Measurements from ENCODE around the gene UNK.
"Not testable (repeated sequence)": the region's sequence is repeated elsewhere in the genome, so short reads cannot be mapped to it uniquely, and the experiment has no call there.

UNK gene

DNA sequence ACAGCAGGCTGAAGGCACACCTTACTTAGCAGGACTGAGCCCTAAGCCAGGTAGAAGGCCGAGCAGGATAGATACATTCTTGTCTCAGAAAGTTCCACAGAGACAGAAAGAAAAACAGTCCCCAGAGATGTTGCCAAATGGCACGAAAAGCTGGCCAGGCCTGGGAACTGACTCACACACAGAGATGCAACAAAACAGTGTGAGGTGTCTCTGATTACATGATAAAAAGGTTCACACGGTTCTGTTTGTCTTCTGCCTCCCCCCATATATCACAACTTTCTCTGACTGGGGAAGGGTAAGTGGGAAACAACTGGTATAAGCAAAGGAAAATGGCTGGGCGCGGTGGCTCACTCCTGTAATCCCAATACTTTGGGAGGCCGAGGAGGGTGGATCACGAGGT, 68.8 kb downstream of the UNK start:
- no peak for DNase-seq

DNA sequence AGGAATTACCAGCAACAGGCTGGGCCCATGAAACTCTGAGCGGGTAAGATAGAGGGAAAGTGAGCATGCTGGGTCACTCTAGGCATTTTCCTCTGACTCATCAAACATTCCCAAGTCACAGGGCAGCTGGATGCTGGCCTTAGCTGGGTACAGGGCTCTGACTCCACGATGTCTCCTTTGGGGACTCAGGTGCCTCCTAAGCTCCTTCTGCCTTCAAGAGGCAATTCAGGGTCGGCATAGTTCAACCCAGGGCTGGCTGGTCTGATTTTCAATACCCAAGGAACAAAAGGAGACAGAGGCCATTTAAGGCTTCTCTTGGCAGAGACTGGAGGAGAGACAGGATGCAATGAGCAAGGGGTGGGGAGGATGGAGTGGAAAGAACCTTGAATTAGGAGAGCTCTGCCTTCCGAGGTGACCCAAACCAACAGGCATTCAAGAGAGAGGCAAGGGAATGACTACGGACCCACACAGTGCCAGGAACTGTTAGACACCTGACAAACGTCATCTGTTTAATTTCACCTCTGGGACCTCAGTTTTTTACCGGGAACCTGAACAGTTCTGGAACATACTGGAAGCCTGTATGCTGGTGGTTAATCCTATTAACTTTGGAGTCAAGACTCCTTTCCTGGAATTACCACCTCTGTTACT, 69.6 kb downstream of the UNK start:
- DNase-seq: no peak

DNA sequence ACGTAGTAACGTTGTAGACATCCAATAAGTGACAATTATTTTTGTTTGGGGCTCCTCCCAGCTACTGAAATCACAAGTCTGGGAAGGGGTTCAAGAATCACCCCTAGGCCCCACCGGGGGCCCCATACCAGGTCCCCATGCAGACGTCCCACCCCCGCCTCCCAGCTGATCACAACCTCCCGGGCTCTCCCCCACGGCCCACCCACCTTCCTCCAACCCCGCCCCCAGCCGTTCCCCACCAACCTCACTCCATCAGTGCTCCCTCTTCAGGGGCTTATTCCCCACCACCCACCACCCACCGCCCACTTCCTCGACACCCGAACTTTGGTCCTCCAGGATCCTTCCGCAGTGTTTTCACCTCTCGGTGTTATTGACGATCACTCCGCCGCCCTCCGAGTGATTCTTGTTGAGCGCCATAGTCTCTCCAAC, 70.3 kb downstream of the UNK start:
- no peak for DNase-seq

DNA sequence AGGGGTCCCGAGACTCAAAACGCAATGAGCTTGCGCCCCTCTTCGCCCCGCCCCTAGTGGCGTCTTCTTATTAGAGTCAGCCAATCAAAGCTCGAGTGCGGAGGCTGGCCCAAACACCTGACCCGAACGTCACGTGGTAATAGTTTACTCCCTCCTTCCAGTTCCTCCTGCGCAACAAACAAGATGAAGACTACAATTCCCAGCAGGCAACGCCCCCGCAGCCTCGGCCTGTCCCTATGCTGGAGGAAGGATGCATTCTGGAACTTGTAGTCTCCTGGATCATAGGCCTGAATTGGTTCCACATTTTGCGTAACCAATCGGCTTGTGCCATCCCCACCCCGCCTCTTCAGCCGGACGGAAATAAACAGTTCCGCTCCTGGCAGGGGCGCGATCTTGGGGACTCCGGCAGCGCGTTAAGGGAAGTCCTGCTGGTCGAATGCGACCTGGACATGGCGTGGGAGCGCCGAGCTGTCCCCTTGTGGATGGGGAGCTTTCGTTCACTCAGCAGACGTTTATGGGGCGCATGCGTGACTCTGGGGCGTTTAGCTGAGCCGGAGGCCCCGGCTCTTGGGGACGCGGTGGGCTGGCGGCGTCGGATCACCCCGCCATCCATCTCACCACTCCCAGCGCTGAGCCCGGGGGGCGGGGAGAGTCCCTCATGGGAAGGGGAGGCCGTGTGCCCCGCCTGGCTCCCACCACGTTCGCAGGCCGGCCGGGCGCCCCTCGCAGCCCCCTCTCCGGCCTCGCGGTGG, 70.9 kb downstream of the UNK start, which contains the start of gene WBP2:
Gene WBP2 (minus strand): TSS at position 26 of the 752 bp plus-strand sequence. CDS start 38 bp downstream, outside the sequence.
- peak; percentile 100 for DNase-seq

DNA sequence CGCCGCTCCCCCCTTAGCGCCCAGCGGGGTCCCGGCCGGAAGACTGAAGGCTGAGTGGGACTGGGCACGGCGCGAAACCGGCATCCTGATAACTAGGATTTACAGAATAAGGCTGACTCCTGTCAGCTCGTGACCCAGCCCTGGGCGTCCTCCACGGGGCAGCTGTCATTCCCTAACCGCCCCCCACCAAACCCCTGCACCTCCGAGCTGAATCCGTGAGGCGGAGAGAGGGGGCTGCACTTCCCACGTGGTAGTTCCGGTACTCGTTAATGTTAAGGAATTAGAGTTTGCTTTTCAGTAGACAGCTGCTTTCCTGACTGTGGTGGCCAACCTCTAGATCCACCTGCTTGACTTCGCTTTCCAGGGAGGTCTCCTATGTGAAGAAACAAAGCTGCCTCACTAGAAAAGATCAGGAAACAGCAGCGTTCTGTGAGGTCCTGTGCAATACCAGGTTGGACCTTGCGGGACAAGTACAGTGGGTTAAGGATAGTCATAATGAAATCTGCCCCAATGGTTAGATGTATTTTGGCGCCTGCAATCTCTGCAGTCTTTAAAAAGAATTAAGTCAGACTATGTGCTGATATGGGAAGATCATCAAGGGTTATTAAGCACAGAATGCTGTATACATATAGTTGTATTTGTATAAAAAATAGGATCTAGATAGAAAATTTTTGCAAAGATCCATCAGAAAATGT, 71.6 kb downstream of the UNK start:
- DNase-seq: no peak

DNA sequence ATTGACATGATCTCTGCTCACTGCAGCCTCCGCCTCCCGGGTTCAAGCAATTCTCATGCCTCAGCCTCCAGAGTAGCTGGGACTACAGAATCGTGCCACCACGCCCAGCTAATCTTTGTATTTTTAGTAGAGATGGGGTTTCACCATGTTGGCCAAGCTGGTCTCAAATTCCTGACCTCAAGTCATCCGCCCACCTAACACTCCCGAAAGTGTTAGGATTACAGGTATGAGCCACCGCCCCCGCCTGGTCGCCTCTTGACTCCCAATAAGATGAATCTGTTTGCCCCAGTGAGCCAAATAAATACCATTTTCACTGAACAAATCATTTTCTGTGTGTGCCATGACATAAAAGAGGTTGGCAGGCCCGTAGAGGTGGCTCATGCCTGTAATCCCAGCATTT, 74.8 kb downstream of the UNK start:
- DNase-seq: not testable (repeated sequence)

DNA sequence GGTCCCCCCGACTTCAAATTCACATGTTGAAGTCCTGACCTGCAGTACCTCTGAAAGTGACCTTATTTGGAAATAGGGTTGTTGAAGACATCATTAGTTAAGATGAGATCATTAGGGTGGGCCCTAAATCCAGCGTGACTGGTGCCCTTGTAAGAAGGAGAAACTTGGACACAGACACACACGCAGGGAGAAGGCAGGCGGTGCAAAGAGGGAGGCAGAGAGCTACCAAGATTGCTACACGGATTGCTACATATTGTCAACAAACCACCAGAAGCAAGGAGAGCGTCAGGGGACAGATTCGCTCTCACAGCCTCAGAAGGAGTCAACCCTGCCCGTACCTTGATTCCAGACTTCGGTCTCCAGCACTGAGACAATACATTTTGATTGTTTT, 77.3 kb downstream of the UNK start:
- no peak for DNase-seq

DNA sequence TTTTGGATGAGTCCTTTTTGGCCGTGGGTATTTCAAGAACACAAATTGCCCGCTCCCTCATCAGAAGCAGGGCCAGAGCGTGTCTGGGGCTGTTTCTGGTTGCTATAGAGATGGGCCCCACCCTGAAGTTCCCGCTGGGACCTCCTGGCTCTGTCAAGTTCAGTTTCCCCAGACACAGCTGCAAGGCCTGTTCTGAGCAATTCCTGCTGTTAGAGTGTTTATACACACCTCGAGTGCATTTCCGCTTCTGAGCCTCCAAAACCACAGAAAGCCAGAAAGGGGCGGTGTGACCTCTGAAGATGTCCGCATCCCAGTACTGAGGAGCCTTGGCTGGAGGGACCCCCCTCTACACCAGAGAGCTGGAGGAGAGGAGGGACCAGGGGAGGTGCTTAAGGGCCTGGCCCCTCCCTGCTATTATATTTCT, 79.9 kb downstream of the UNK start:
- peak; percentile 65 for DNase-seq

DNA sequence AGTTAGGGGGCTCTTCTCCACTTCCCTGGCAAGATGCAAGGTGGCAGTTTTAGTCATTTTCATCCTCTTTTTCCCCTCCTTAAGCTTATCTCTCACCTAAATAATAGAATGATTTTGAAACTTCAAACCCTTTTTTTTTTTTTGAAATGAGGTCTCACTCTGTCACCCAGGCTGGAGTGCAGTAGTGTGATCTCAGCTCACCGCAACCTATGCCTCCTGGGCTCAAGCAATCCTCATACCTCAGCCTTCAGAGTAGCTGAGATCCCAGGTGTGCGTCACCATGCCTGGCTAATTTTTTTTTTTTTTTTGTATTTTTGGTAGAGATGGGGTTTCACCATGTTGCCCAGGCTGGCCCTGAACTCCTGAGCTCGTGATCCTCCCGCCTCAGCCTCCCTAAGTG, 80.3 kb downstream of the UNK start:
- DNase-seq: not testable (repeated sequence)

GRCh38 chr17:75865404-75866188, 81.0 kb downstream of the UNK start:
- DNase-seq: not testable (repeated sequence)

DNA sequence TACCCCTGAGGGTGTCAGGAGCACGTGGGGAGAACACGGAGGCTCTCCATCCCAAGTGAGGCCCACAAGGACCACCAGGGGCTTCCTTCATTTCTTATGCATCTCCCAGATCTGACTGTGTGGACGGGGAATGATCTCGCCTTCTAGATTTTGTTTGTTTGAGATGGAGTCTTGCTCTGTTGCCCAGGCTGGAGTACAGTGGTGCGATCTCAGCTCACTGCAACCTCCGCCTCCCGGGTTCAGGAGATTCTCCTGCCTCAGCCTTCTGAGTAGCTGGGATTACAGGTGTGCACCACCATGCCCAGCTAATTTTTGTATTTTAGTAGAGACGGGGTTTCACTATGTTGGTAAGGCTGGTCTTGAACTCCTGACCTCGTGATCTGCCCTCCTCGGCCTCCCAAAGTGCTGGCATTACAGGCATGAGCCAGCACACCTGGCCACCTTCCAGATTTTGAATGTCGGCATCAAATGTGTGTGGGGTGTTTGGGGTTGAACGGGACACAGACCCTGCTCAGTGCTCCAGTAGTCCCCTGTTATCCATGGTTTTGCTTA, 84.2 kb downstream of the UNK start:
- not testable (repeated sequence) for DNase-seq

- no peak for DNase-seq
Measured at GRCh38 chr17:75869282-75870141, 84.9 kb downstream of the UNK start.

DNA sequence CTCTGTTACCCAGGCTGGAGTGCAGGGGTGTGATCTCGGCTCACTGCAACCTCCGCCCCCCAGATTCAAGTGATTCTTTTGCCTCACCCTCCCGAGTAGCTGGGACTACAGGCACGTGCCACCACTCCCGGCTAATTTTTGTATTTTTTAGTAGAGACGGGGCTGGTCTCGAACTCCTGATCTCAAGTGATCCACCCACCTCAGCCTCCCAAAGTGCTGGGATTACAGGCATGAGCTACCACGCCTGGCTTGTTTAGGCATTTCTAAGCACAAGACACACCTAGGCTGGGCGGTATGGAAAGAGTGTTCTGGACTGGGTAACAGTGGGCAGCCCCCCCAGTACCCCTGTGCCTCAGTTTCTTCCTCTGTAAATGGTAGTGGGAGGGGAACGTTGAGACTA, 85.6 kb downstream of the UNK start:
- DNase-seq: not testable (repeated sequence)

GRCh38 chr17:75872434-75873351, 88.1 kb downstream of the UNK start:
- peak; percentile 52 for DNase-seq

DNA sequence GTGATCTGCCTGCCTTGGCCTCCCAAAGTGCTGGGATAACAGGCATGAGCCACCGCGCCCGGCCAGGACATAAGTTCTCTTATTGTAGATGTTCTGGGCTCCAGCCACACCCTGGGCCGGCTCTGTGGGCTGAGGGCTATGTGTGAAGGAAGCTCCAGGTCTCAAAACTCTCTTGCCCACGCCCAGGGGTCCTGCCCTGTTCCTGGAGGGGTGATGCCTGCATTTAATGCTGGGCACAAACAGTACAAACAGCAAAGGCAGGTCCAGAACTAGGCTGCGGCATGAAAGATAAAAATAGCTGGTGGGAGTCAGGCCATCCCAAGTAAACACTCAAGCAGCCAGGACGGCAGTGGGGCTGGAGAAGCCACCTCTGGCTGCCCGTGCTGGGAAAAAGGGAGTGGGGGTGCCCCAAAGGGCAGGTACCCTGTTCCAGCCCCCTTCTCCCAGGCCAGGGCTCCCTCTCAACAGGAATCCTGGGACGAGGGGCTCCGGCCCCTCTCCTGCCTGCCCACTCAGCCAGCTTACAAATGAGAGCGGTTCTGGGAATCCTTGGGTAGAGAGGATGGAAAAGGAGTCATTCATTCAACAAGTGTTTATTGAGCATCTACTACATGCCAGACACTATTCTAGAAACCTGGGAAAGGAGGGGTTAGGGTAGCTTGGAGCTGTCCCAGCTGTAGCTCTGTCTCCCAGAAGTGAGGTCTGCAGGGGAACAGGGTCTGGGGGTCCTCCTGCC, 89.1 kb downstream of the UNK start:
- no peak for DNase-seq

DNA sequence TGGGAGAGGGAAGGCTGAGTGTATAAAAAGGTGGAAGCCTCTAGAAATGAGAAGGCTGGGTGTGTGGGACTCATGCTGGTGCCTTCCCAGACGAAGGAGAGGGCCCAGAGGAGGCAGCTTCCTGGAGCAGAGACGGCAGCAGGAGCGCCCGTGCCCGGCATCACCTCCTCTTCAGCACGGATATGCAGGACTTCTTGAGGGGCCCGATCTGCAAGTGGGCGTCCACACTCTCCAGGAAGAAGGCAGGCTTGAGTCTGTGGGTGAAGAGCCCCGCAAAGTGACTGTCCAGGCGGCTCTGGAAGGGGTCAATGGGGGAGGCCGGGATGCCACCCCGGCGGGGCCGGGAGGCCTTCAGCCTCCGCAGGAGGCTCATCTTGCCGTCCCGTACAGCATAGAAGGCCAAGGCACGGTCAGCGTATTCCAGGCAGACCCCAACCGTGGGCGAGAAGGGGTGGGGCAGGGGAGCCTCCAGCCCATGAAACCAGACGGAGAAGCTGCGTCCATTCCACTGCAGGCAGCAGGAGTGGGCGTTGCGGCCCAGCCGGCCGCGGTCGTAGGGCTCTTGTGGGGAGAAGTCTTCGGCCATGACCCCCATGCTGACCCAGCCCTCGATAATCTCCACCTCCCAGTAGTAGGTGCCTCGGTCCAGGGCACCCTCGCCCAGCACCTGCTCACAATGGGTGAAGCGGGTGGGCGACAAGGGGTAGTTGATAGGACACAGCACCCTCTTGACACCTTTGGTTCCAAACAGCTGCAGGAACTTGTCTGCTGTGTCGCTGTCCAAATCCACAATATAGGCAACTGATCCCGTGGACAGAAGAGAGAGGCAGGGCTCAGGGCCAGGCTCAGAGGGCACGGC, 89.9 kb downstream of the UNK start:
- no peak for DNase-seq
